ENCODE data around the gene TMEM220. TPM values are rescaled to one million over a fixed set of nuclear protein-coding genes. Genes with fewer than 3 reads are reported as not detected.
"Not testable (repeated sequence)": the region's sequence is repeated elsewhere in the genome, so short reads cannot be mapped to it uniquely, and the experiment has no call there.

Gene TMEM220
- total and polyA plus RNA-seq, 10 of the 15 experiments (the other 5 are each of a cell fraction or from before 2014, with no cell fraction given), result 0.02 to 0.30 (median 0.06) TPM; not detected in 1

DNA sequence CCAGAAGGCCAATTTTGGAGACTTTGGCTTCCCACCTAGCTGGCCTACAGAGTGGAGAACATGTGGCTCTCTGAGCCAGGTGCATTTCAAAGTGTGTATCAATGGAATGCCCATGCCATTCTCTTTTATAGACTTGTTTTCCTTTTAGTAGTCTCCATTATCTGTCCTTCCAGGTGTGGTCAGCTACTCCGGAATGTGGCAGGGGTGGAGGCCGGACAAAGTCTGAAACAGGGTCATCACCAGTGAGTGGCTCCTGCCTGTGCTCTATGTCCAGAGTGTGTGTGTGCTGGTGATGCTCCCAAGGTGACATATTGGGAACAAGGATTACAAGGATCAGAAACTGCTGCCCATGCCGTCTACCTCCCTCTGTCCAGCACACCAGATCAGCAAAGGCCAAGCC lies 3.8 kb upstream of the TMEM220 start (continued):
- no peak for TF ChIP-seq PAX5 (IDR thresholded peaks at IDR 0.05; ENCODE audit: borderline replicate concordance, low read depth, low read length)
- TF ChIP-seq SIX5 (IDR thresholded peaks at IDR 0.05; ENCODE audit: low read depth, low read length, severe bottlenecking), result no peak
- no peak for TF ChIP-seq HDGF (IDR thresholded peaks at IDR 0.05)

DNA sequence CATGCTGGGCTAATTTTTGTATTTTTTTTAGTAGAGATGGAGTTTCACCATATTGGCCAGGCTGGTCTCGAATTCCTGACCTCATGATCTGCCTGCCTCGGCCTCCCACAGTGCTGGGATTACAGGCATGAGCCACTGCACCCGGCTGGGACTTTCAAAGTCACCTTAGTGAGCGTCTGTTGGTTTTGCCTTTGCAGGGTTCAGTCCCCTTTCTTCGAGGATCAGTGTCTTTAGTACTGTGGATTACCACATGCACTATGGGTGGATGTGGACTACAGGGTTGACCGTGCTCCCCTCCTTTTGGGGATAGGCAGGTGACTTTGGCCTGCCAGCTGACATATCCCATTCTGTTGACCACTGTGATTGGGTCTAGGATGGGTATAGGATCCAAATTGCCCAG lies 2.3 kb upstream of the TMEM220 start:
- BruUV-seq (replicated peaks); H3K27me3 ChIP-seq (replicated peaks in 1 of 2; ENCODE audit: control insufficient read depth in 2 of 2, insufficient read depth in 2 of 2, low read length in 1 of 2); SMC1A ChIA-PET (ENCODE audit: uncharacterized antibody, unreplicated experiment); H3K9me3 ChIP-seq (replicated peaks; ENCODE audit: control insufficient read depth, insufficient read depth, low read length); RAD21 ChIA-PET (ENCODE audit: unreplicated experiment); in situ Hi-C loops (cut with MboI); DNase-seq (ENCODE audit: low read depth, low spot score); H3K4me1 ChIP-seq (ENCODE audit: control insufficient read depth, insufficient read depth, low read length); H3K4me2 ChIP-seq (ENCODE audit: control insufficient read depth, insufficient read depth); H3K27ac ChIP-seq (ENCODE audit: control insufficient read depth, insufficient read depth); POLR2A ChIA-PET; H3K9ac ChIP-seq (ENCODE audit: control insufficient read depth, insufficient read depth, low read length); H4K20me1 ChIP-seq (ENCODE audit: control insufficient read depth, insufficient read depth); FAIRE-seq; ATAC-seq; H3K79me2 ChIP-seq (ENCODE audit: control insufficient read depth, insufficient read depth, low read length); H2AFZ ChIP-seq (ENCODE audit: control insufficient read depth, low read depth, low read length); H3K4me3 ChIP-seq; H3K36me3 ChIP-seq (ENCODE audit: control insufficient read depth in 2 of 2, insufficient read depth in 2 of 2, low read length in 1 of 2): not testable (repeated sequence)
- intact Hi-C loops (cut with micrococcal nuclease; ENCODE audit: unreplicated experiment), result loop anchor here (10.0 kb wide), 1 partner anchor 97 kb away; no protein-coding TSS in a partner anchor
- CTCF ChIA-PET, result interaction anchor here (0.6 kb wide), 1 partner anchor 963 kb away, joined by 3 read pairs; no protein-coding TSS in a partner anchor
- 54% methylated on average over 6 of the region's 6 CpGs for whole genome bisulfite sequencing (ENCODE audit: insufficient coverage, insufficient replicate concordance, low lambda C conversion rate, missing lambda C conversion rate)

DNA sequence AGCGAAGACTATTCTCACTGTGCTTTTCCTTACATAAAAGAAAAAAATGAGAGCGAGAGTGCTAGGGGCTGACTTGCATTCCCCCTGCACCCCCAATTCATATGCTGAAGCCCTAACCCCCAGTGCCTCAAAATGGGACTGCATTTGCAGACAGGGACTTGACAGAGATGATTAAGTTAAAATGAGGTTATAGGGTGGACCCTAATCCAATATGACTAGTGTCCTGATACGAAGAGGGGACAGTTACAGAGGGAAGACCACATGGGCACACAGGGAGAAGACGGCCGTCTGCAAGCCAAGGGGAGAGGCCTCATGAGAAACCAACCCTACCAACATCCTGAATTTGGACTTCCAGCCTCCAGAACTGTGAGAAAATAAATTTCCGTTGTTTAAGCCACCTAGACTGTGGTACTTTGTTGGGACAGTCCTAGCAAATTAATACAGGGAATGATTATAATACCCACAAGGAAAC lies 1.6 kb upstream of the TMEM220 start:
- ChIA-PET RAD21 (ENCODE audit: unreplicated experiment) (no interaction called here), SMC1A (ENCODE audit: uncharacterized antibody, unreplicated experiment) (no interaction called here), POLR2A (no interaction called here), CTCF (interaction anchor here (0.6 kb wide), 1 partner anchor 963 kb away, joined by 3 read pairs; no protein-coding TSS in a partner anchor)
- no peaks in the 10 kb centered on the region for H3K9me3 ChIP-seq (replicated peaks; ENCODE audit: control insufficient read depth, insufficient read depth, low read length)
- H3K4me3 ChIP-seq, result no peak overlapping the region
- H3K36me3 ChIP-seq (ENCODE audit: control insufficient read depth in 2 of 2, insufficient read depth in 2 of 2, low read length in 1 of 2), result no peaks in the 10 kb centered on the region
- in situ Hi-C loops (cut with MboI), result no loop called here
- no peaks in the 10 kb centered on the region for H4K20me1 ChIP-seq (ENCODE audit: control insufficient read depth, insufficient read depth)
- no peak for FAIRE-seq
- no peak overlapping the region for H3K27ac ChIP-seq (ENCODE audit: control insufficient read depth, insufficient read depth)
- no peaks in the 10 kb centered on the region for H3K79me2 ChIP-seq (ENCODE audit: control insufficient read depth, insufficient read depth, low read length)
- DNase-seq (ENCODE audit: low read depth, low spot score), result no peak
- no TSS peak for BruUV-seq (replicated peaks)
- ATAC-seq, result no peak
- H2AFZ ChIP-seq (ENCODE audit: control insufficient read depth, low read depth, low read length), result no peak overlapping the region
- intact Hi-C loops (cut with micrococcal nuclease; ENCODE audit: unreplicated experiment), result loop anchor here (10.0 kb wide), 1 partner anchor 97 kb away; no protein-coding TSS in a partner anchor
- no peak overlapping the region for H3K4me2 ChIP-seq (ENCODE audit: control insufficient read depth, insufficient read depth)
- no peaks in the 10 kb centered on the region for H3K4me1 ChIP-seq (ENCODE audit: control insufficient read depth, insufficient read depth, low read length)
- WGBS (ENCODE audit: insufficient coverage, insufficient replicate concordance, low lambda C conversion rate, missing lambda C conversion rate), result 97% methylated on average over 6 of the region's 6 CpGs
- no peak overlapping the region for H3K9ac ChIP-seq (ENCODE audit: control insufficient read depth, insufficient read depth, low read length)
- no peaks in the 10 kb centered on the region; a peak in 2 of 4 replicates for H3K27me3 ChIP-seq (replicated peaks in 1 of 2; ENCODE audit: control insufficient read depth in 2 of 2, insufficient read depth in 2 of 2, low read length in 1 of 2)
- TF ChIP-seq HDAC6 (IDR thresholded peaks at IDR 0.05; ENCODE audit: unreplicated experiment), result no peak
- TF ChIP-seq, protein P1, sequence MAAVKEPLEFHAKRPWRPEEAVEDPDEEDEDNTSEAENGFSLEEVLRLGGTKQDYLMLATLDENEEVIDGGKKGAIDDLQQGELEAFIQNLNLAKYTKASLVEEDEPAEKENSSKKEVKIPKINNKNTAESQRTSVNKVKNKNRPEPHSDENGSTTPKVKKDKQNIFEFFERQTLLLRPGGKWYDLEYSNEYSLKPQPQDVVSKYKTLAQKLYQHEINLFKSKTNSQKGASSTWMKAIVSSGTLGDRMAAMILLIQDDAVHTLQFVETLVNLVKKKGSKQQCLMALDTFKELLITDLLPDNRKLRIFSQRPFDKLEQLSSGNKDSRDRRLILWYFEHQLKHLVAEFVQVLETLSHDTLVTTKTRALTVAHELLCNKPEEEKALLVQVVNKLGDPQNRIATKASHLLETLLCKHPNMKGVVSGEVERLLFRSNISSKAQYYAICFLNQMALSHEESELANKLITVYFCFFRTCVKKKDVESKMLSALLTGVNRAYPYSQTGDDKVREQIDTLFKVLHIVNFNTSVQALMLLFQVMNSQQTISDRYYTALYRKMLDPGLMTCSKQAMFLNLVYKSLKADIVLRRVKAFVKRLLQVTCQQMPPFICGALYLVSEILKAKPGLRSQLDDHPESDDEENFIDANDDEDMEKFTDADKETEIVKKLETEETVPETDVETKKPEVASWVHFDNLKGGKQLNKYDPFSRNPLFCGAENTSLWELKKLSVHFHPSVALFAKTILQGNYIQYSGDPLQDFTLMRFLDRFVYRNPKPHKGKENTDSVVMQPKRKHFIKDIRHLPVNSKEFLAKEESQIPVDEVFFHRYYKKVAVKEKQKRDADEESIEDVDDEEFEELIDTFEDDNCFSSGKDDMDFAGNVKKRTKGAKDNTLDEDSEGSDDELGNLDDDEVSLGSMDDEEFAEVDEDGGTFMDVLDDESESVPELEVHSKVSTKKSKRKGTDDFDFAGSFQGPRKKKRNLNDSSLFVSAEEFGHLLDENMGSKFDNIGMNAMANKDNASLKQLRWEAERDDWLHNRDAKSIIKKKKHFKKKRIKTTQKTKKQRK (IDR thresholded peaks at IDR 0.05; ENCODE audit: low read depth, low read length), result no peak
- no peak for TF ChIP-seq CREM (IDR thresholded peaks at IDR 0.05; ENCODE audit: low read depth)
- no peak for TF ChIP-seq MEF2A (IDR thresholded peaks at IDR 0.05; ENCODE audit: insufficient read depth, low read depth, low read length)
- no peak for TF ChIP-seq KAT2A (conservative IDR thresholded peaks at IDR 0.05; ENCODE audit: control insufficient read depth, low read depth, low read length)

Measured in GM12878 (cell line).